GM18517 (cell line): ENCODE data around the gene SRC.

Experiments used
- ATAC-seq: cut with Tn5 transposase; IDR thresholded peaks from one replicate; pipeline ENCODE4 v1.9.1; 2021; ENCODE audit warnings: mild to moderate bottlenecking, moderate library complexity; ENCODE audit not compliant: unreplicated experiment

The SRC gene

GRCh38 chr20:37345339-37346235 lies at the start of gene SRC:
TSS of gene SRC (plus strand) at chr20:37346140. CDS start at chr20:37384154, 38,014 bp downstream.
- ATAC-seq = no peak

- ATAC-seq = no peak
Measured at GRCh38 chr20:37296371-37296770, 49.6 kb upstream of the SRC start.

GRCh38 chr20:37297066-37297736 lies 48.7 kb upstream of the SRC start:
- ATAC-seq = no peak

- no peak for ATAC-seq
Measured at GRCh38 chr20:37298190-37298939, 47.6 kb upstream of the SRC start.

GRCh38 chr20:37299718-37300528 lies 46.0 kb upstream of the SRC start:
- no peak for ATAC-seq

- ATAC-seq = no peak
Measured at GRCh38 chr20:37301120-37301519, 44.8 kb upstream of the SRC start.

GRCh38 chr20:37301558-37301957 lies 44.4 kb upstream of the SRC start:
- no peak for ATAC-seq

GRCh38 chr20:37302981-37303380 lies 43.0 kb upstream of the SRC start:
- ATAC-seq = no peak

- ATAC-seq = no peak
Measured at GRCh38 chr20:37303637-37304036, 42.3 kb upstream of the SRC start.

GRCh38 chr20:37305079-37305478 lies 40.9 kb upstream of the SRC start:
- ATAC-seq = no peak

GRCh38 chr20:37305839-37306238 lies 40.1 kb upstream of the SRC start:
- no peak for ATAC-seq

GRCh38 chr20:37308086-37309050 lies 37.6 kb upstream of the SRC start:
- ATAC-seq = peak; percentile 94

GRCh38 chr20:37309290-37309689 lies 36.6 kb upstream of the SRC start:
- no peak for ATAC-seq

GRCh38 chr20:37309936-37310590 lies 35.9 kb upstream of the SRC start:
- ATAC-seq = no peak

- no peak for ATAC-seq
Measured at GRCh38 chr20:37310951-37311350, 35.0 kb upstream of the SRC start.

- no peak for ATAC-seq
Measured at GRCh38 chr20:37311710-37312355, 34.1 kb upstream of the SRC start.

GRCh38 chr20:37313546-37314091 lies 32.3 kb upstream of the SRC start:
- no peak for ATAC-seq

GRCh38 chr20:37314099-37314498 lies 31.8 kb upstream of the SRC start:
- ATAC-seq = no peak
